Activated CD8-positive, alpha-beta memory T cell treated with anti-CD3 and anti-CD28 coated beads for 24 hours (primary cell): ENCODE measurements around the gene CABLES1.
"Not testable (repeated sequence)": the region's sequence is repeated elsewhere in the genome, so short reads cannot be mapped to it uniquely, and the experiment has no call there.

ENCODE experiments used
- DNase-seq: peaks from one replicate; pipeline ENCODE4 v3.0.0-alpha.2; 2020

The CABLES1 gene

DNA sequence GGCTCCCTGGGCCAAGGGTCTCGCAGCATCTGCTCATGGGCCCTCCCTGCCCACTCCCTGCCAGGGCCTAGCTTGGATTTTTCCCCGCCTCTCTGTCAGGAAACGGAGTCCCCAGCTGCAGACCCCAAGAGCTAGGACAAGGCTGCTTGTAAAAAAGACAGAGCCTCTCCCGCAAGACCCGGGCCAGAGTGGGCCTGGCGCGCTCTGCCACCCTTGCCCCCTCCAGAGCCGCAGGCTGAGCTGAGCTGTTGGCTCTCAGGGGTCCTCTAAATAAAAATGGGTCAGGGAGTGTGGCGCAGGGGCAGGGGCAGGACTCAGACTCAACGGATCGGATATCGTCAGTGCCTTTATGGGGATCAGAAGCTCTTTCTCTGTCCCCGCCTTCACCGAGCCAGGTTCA is 112.6 kb downstream of the CABLES1 start:
- no peak for DNase-seq

GRCh38 chr18:23248826-23249225 is 113.5 kb downstream of the CABLES1 start:
- no peak for DNase-seq

DNA sequence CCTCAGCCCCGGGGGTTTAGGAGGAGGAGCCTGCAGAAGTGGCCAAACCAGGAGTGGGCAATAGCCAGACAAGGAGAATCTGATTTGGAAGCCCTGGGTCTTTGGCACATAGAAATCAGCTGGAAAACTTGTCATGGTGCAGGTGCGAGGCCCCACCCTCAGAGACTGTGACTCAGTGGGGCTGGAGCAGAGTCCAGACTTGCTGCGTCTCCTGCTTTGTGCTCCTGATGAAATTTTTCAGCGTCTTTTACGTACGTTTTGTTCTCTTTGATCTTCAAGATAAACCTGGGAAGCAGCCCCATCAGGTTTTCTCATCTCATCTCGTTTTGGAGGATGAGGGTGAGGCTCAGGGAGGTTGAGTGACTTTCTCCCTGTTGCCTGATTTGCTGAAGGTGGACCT is 114.1 kb downstream of the CABLES1 start:
- no peak for DNase-seq

DNA sequence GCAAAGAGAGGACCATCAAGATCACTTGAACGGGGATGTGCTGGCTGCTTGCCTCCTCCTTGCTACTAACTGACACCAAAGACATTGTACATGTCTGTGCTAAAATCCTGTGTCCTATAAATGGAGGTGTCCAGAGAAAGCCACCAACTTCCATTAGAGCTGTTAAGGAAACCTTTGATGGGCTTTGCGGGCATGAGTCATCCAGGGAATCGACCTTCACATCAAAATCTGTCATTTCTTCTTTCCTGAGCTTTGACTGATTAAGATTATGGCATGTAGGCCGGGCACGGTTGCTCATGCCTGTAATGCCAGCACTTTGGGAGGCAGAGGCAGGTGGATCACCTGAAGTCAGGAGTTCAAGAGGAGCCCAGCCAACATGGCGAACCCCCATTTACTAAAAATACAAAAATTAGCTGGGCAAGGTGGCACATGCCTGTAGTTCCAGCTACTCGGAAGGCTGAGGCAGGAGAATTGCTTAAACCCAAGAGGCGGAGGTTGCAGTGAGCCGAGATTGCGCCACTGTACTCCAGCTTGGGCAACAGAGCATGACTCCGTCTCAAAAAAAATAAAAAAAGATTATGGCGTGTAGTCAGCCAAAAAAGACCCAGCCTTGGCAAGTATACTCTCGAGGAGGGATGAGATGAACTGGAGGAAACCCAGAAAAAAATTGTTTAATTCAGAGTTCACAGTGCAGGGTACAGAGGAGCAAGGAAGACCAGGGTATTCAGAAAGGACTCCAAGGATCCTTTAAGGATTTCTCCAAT is 115.8 kb downstream of the CABLES1 start:
- no peak for DNase-seq

DNA sequence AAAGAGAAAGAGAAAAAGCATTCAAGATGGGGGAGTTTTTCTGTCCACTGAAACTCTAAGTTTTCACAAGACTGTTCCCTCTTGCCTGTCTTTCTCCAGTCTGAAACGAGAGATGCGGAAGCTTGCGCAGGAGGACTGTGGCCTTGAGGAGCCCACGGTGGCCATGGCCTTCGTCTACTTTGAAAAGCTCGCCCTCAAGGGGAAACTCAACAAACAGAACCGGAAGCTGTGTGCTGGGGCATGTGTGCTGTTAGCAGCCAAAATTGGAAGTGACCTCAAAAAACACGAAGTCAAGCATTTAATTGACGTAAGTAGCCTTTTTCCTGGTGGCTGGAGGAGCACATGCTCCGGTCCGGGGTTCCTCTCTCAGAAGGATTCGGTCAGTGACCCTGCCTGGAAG is 118.3 kb downstream of the CABLES1 start:
- DNase-seq, result no peak

GRCh38 chr18:23257137-23257536 is 121.9 kb downstream of the CABLES1 start:
- DNase-seq, result no peak

GRCh38 chr18:23257686-23258565 is 122.6 kb downstream of the CABLES1 start:
- no peak for DNase-seq

DNA sequence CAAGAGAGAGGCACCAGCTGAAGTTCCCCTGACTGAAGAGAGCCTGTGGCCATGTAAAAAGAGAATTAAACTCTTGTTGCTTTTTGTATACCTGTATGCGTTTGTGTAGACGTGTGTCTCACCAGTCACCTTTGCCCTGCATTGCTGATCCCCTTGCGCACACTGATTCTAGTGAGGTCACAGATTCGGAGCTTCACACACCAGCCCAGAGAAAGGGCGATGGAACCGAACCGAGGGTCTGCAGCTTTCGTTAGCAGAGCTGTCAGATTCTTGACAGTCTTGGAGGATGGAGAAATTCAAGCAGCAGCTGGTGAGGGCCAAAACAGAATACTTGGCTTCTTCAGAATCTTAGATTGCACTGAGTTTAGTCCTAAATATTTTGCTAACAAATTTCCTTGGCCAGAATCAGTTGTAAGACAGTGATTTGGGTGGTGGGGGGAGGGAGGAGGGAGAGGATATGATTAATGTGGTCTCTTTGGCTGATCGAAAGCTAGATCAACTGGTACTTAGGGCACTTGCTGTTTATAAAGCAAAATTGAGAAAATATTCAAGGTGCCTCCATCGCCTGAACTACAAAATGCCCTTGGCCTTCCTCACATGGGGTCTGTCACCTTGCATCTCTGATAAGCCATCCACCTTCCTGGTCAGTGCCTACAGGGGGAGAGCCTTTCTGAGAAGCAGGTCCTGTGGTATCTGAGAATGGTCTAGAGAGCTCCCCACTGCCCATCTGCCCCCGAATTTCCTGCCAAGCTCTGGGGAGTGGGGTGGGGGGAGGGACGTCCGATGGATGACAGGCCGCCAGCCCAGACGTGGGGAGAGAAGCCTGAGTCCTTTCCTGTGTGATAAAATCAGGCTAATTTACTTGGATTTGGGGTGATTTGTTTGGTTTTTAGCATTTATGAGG is 123.5 kb downstream of the CABLES1 start:
- no peak for DNase-seq

- peak; percentile 68 for DNase-seq
These were observed 124.7 kb downstream of the CABLES1 start for GRCh38 chr18:23259701-23260681.

DNA sequence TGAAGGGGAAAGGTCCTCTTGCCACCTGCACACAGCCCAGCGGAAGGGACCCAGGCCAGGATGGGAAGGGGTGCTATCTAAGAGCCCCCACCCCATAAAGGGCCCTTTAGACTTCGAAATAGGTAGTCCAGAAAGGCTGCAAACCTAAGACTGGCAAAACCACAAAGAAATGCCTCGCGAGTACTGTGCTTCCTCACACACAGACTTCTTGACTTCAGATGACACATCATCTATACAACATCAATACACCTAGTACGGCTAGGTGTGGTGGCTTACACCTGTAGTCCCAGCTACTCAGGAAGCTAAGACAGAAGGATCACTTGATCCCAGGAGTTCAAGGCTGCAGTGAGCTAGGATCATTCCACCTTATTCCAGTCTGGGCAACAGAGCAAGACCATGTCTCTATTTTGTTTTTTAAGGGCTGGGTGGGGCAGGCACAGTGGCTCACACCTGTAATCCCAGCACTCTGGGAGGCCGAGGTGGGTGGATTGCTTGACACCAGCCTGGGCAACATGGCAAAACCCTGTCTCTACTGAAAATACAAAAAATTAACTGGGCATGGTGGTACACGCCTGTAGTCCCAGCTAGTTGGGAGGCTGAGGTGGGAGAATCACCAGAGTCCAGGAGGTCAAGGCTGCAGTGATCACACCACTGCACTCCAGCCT is 125.8 kb downstream of the CABLES1 start:
- no peak for DNase-seq

GRCh38 chr18:23263551-23264235 is 128.4 kb downstream of the CABLES1 start:
- DNase-seq, result no peak

GRCh38 chr18:23265682-23266399 is 130.6 kb downstream of the CABLES1 start:
- no peak for DNase-seq

- DNase-seq, result no peak
These were observed 131.6 kb downstream of the CABLES1 start for GRCh38 chr18:23266717-23267446.

GRCh38 chr18:23267447-23267776 is 132.1 kb downstream of the CABLES1 start:
- no peak for DNase-seq

DNA sequence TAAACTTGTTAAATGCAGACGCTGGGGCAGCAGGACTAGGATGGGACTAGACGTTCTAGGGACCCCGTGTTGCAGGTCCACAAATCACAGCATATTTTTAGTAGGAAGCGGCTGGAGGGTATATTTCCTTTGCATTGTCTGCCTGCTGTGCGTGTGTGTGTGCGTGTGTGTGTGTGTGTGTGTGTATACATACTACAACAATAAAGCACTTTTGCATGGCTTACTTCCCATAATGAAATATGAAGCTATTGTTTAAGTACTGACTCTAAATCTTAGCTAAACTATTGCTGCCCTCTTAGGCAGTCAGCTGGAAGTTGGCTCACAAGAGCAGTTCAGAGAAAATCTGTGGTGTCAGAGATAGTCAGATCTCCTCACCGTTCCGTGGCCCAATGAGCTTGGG is 133.4 kb downstream of the CABLES1 start:
- no peak for DNase-seq

GRCh38 chr18:23269068-23269467 is 133.8 kb downstream of the CABLES1 start:
- DNase-seq, result not testable (repeated sequence)

GRCh38 chr18:23269928-23270327 is 134.6 kb downstream of the CABLES1 start:
- no peak for DNase-seq

- DNase-seq, result no peak
These were observed 135.8 kb downstream of the CABLES1 start for GRCh38 chr18:23270986-23271680.
